GM21423 (cell line): ENCODE data around the gene ERI3.

Source experiments
- ATAC-seq: cut with Tn5 transposase; IDR thresholded peaks from one replicate; pipeline ENCODE4 v1.9.1; 2021; ENCODE audit warnings: mild to moderate bottlenecking, moderate library complexity; ENCODE audit not compliant: unreplicated experiment

Gene ERI3

DNA sequence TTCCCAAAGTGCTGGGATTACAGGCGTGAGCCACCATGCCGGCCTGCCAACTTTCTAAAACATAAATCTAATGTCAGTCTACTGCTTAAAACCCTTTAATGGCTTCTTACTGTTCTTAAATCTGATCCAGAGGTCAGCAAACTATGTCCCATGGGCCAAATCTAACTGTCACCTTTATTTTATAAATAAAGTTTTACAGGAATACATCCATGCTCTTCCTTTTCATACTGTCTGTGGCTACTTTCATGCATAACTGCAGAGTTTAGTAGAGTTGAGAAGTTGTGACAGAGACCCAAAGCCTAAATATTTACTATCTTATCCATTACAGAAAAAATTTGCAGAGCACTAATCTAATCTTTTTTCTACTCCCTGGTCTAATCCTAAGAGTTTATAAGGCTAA, 3.8 kb downstream of the ERI3 start:
- ATAC-seq: no peak

- no peak for ATAC-seq
These were observed 7.0 kb downstream of the ERI3 start for GRCh38 chr1:44348061-44348485.

DNA sequence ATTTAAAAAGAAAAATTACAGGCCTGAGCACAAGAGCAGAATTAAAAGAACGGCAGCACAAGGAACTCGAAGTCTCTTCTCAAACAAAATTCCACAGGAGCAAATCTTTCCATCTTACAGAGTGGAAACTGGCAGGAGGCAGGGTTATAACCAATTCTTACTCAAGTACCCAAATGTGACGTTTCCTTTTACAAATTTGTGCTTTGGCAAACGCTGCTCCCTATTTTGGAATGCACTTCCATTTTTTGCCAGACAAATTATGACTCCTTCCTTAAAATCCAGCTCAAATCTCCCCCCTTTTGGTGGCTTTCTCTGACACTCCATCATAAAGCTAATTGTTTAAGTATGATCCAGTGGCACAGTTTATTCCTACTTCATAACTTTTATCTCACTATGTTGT, 7.8 kb downstream of the ERI3 start:
- ATAC-seq: no peak

DNA sequence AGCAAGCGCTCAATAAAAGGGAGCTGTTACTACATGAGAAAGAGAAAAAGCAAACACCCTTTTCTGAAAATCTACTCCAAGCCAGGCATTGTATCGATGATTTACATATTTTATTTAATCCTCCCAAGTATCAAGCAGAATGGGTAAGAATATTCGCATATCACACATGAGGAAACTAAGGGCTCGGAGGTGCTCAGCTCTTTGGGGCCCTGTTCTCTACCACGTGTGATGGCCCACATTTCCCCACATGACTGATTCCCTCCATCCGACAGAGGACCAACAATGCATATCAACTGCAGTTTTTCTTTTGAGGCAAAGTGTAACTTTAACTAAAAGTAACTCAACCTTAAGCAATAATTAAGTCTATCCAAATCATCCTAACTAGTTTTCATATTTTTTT, 8.2 kb downstream of the ERI3 start:
- ATAC-seq: no peak

- ATAC-seq: no peak
These were observed 8.9 kb downstream of the ERI3 start for GRCh38 chr1:44346184-44346583.

DNA sequence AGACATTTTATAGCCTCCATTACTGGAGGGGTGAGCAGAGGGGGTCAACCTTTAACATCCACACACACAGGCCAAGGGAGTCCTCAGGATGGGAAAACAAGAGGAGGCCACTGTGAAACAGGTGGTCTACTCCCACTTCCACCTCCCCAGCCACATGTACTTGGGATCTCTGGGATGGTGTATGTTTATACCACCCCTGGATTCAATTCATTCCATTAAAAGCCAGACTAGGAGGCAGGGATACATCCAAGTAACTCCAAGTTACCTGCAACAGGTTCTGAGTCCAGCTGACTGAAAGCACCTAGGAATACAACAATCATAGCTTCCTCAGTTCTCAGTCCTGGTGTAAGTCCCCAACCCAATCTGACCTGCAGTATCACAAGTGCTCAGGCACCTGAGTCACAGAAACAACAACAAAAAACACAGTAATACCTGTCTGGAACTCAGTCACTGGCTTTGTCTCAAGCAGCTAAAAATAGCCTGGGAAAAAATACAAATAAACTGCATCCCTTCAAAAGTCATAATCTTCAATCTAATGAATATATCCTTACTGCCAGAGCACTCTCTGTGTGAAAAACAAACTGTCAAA, 9.8 kb downstream of the ERI3 start:
- no peak for ATAC-seq

- ATAC-seq: no peak
These were observed 15.3 kb downstream of the ERI3 start for GRCh38 chr1:44339731-44340130.

DNA sequence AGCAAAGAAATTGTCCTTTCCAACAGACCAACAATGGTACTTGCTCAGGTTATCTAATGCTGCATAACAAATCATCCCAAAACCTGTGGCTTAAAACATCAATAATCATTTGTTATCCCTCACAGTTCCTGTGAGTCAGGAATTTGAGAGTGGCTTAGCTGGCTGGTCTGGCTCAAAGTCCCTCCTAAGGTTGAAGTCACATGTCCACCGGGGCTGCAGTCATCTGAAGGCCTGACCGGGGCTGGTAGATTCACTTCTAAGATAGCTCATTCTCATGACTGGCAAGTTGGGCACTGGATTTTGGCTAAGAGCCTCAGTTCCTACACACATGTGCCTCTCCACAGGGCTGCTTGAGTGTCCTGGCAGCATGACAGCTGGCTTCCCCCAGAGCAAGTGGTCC, 16.9 kb downstream of the ERI3 start:
- ATAC-seq: no peak

- no peak for ATAC-seq
These were observed 18.4 kb downstream of the ERI3 start for GRCh38 chr1:44336668-44337067.

DNA sequence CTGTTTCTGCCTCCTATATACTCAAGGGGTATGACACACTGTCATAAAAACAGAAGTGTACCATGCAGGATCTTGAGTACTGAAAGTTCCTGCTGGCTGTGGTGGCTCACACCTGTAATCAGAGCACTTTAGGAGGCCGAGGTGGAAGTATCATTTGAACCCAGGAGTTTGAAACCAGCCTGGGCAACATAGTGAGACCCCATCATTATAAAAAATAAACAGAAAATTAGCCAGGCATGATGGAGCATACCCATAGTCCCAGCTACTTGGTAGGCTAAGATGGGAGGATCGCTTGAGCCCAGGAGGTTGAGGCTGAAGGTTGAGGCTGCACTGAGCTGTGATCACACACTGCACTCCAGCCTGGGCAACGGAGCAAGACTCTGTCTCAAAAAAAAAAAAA, 20.1 kb downstream of the ERI3 start:
- no peak for ATAC-seq

- no peak for ATAC-seq
These were observed 21.7 kb downstream of the ERI3 start for GRCh38 chr1:44333376-44333775.

GRCh38 chr1:44332505-44332904, 22.6 kb downstream of the ERI3 start:
- no peak for ATAC-seq

DNA sequence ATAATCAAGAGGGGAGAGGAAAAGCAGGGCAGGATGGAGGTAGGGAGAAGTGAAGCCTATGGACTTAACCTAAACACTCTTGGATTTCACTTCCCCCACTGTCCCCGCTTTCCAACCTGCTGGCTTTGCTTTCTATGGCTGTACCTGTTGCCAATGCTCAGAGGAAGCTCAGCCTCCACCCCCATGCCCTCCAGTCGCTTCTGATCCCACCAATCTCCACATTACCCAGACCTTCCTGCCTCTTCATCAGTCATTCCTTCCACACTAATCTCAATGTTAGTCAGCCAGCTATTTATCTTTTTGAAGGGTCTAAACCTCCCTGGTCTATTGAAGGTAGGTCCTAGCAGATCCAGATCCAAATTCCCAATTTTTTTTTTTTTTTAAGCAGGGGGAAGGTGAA, 24.1 kb downstream of the ERI3 start:
- no peak for ATAC-seq

DNA sequence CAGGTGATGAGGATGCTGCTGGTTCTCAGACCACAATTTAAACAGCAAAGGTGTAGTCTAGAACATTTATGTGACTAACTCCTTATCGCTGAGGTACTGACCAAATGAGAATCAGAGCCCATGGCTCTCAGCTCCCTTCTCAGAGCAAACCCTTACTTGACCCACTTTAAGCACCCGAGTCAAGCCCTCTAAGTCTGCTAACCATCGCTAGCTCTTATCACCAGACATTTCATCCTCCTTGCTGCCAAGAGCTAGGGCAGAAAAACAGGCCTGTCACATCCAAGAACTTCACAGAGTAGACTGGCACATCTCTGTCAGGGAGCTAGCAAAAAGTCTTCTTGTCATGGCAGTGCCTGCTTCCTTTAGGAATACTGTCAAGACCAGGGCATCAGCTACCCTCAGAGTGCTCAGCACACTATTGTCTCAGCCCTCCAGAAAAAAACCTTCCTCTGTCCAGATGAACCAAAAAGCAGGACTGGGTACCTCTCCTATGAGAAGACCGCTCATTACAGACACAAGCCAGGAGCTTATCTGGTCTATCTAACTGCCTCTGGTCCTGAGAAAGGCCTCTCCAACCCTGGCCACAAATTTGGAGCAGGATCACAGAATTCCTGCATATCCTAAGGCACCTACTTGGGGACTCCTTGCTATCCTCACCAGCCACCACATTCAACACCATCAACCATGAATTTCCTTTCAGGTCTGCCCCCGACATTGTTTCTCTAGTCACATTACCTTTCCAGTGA, 26.2 kb downstream of the ERI3 start:
- ATAC-seq: no peak

- no peak for ATAC-seq
These were observed 27.2 kb downstream of the ERI3 start for GRCh38 chr1:44327679-44328491.

- no peak for ATAC-seq
These were observed 28.1 kb downstream of the ERI3 start for GRCh38 chr1:44326821-44327465.

GRCh38 chr1:44326024-44326701, 28.9 kb downstream of the ERI3 start:
- no peak for ATAC-seq

DNA sequence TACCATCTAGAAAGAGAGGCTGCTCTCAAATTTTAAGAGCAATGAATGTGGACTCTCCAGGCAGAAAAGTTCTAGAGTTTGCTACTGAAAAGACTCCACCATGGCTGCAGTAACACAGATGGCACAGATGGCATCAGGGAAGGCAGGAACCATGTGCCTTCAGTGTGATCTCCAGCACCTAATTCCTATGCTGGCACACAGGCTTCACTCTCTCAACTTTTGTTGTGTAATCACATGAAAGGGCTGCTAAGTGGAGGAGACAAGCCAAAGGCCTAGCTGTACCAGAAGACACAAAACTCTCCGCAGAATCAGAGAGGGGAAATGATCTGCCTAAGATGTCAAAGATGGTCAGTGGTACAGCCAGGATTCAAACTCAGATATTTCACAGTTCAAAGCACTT, 31.1 kb downstream of the ERI3 start:
- ATAC-seq: no peak

DNA sequence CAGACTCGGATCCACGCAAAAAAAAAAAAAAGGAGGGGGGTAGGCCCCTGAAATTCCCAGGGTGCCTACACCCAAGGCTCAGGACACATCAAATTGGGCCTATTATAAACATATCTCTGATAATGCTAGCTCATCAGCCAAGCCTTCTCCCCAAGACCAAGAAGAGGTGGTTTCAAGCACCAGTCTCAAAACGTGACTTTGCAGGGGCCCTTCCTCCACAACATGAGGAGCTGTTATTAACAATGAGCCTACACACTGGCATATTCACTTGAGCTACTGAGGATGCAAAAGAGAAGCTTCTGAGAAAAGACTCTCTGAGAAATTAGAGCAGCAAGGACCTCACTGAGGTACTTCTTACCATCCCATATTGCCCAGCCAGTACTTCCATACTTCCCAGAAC, 32.7 kb downstream of the ERI3 start:
- no peak for ATAC-seq

GRCh38 chr1:44321466-44321865, 33.6 kb downstream of the ERI3 start:
- ATAC-seq: no peak
